HG03064 (cell line): ENCODE measurements around the gene METTL16.
"Not testable (repeated sequence)": the region's sequence is repeated elsewhere in the genome, so short reads cannot be mapped to it uniquely, and the experiment has no call there.

Source experiments
- ATAC-seq: cut with Tn5 transposase; IDR thresholded peaks from one replicate; pipeline ENCODE4 v1.9.1; 2021; ENCODE audit warnings: low read depth; ENCODE audit not compliant: unreplicated experiment

Gene METTL16

GRCh38 chr17:2453866-2454265 lies 57.8 kb downstream of the METTL16 start:
- ATAC-seq, result no peak

DNA sequence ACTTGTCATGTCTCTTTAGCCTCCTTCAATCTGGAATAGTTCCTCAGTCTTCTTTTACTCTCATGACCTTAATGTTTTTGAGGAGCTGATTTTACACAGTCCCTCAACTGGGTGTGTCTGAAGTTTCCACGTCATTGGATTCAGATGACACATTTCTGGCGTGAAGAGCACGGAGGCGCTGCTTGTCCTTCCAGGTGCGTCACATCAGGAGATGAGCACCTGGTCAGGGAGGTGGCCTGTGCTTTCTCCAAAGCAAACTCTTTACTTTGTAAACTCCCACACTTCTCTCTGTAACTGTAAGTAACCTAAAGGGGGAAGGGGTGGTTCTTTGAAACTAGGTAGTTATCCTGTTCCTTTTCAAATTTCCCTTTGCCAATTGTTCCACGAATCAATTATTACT lies 58.4 kb downstream of the METTL16 start:
- ATAC-seq, result no peak

- no peak for ATAC-seq
Observed at GRCh38 chr17:2452216-2452750, 59.4 kb downstream of the METTL16 start.

DNA sequence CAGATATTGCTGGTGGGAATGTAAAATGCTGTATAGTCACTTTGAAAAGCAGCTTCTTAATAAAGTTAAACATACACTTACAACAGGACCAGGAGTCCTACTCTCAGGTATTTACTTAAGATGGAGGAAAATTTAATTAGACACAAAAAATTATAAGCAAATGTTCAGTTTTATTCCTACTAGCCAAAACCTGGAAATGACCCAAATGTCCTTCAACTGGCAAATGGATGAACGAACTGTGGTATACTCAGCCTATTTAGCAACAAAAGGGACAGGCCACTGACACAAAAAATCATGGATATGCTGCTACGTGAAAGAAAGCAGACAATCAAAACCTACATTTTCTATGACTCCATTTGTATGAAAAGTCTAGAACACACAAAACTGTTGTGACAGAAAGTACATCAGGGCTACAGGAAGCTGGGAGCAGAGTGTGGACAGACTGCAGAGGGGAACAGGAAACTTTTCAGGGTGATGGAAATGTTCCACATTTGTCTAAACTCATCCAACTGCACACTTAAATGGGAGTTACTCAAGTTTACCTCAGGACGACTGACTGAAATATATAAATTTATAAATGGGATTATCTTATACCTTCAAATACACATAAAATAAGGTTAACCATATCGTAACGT lies 61.6 kb downstream of the METTL16 start:
- no peak for ATAC-seq

- ATAC-seq, result no peak
Observed at GRCh38 chr17:2449486-2449885, 62.2 kb downstream of the METTL16 start.

- not testable (repeated sequence) for ATAC-seq
Observed at GRCh38 chr17:2447479-2447878, 64.2 kb downstream of the METTL16 start.

GRCh38 chr17:2445638-2446037 lies 66.0 kb downstream of the METTL16 start:
- no peak for ATAC-seq

DNA sequence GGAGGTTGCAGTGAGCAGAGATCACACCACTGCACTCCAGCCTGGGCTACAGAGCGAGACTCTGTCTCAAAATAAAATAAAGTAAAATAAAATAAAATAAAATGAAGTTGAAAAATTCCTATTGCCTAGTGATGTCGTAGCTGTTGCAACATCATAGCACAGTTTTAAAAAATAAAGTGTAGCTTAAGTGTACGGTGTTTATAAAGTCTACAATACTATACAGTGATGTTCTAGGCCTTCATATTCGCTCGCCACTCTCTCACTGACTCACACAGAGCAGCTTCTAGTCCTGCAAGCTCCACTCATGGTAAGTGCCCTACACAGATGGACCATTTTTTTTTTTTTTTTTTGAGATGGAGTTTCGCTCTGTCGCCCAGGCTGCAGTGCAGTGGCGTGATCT lies 67.3 kb downstream of the METTL16 start:
- no peak for ATAC-seq

DNA sequence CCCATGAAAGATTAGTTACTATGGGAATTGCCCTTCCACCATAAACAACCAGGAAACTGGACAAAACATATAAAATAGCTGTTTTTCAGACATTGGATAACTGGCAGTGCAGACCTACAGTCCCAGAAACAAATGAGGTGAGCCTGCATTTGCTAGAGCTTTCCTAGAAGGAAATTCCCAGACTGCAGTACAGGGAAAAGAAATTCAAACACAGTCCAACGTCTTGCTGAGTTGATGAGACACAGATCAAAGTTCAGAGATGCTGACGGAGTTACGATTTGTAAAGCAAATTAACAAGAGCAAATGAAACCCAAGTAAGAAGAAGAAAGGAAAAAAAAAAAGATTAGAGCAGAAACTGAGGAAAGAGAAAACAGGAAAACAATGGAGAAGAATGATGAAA lies 69.5 kb downstream of the METTL16 start:
- ATAC-seq, result no peak

- ATAC-seq, result no peak
Observed at GRCh38 chr17:2440930-2441329, 70.8 kb downstream of the METTL16 start.

DNA sequence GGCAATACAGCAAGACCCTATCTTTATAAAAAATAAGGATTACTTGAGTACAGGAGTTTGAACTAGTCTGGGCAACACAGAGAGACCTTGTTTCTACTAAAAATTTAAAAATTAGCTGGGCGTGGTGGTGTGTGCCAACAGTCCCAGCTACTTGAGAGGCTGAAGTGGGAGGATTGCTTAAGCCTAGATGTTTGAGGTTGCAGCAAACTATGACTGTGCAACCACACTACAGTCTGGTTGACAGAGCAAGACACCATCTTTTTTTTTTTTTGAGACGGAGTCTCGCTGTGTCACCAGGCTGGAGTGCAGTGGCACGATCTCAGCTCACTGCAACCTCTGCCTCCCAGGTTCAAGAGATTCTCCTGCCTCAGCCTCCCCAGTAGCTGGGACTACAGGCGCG lies 71.7 kb downstream of the METTL16 start:
- not testable (repeated sequence) for ATAC-seq

- no peak for ATAC-seq
Observed at GRCh38 chr17:2438823-2439222, 72.9 kb downstream of the METTL16 start.

DNA sequence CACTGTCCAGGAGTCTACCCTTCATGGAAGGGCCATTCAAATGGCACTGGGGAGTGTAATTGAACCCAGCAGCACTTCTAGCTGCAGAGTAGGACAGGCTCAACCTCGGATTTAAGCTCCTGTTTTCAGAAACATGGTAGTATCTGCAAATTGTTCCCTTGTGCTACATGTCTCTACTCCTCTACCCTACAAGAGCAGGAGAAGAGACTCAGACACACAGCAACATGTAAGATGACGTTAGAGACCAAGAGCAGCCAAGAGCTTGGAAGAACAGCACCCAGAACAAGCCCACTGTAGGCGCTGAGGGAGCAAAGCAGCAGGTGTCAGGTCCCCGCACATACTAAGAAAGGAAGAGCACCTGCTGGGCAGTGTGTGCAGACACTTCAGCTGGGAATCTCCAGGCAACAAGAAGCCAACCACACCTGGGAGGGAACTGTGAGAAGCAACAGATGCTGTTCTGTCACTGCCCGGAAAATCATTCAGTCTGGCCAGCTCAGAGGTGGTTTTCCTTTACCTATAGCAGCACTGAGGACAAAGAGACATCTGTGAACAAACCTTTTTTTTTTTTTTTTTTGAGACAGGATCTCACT lies 75.3 kb downstream of the METTL16 start:
- no peak for ATAC-seq

DNA sequence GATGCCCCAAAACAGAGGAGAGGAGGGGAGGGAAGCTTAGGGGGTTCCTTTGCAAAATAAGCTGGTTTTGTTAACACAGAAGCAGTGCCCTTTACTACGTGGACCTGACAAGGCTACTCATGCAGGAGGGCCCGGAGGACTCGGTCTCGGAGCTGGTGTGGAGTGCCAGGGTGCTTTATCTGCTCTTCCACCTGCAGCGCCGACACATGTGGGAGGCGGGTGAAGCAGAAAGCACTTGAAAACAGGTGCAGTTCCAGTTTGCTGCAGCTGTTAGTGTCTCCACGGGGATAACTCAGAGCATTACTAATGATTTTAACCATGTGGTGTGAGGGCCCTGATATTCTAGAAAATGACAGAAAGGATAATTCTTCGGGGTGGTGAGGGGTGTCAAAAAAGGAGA lies 75.8 kb downstream of the METTL16 start:
- no peak for ATAC-seq

DNA sequence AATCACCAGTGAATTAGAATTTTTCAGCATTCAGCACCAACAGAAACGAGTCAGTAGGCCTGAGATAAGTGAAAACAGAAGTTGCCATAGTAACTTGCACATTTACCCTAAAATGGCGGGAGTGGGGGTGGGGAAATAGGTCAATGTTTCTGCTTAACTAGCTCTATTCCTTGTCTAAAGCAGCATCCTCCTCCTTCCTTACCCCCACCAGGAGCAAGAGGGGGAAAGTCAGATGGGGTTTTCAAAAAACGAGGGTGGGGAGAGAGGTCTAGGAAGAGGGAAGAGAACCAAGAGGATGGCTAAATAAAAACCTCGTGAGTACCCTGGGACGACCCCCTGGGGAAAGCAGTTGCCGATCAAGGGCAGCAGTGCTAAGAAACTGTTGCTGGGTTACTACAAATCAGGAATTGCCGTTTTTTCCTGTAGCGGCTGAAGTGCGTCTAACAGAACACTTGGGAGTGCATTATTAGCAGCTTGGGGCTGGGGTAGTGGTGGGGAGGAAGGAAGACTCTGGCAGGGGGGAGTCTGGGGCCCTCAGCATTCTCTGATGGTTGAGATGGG lies 76.4 kb downstream of the METTL16 start:
- no peak for ATAC-seq

GRCh38 chr17:2433696-2434095 lies 78.0 kb downstream of the METTL16 start:
- no peak for ATAC-seq

DNA sequence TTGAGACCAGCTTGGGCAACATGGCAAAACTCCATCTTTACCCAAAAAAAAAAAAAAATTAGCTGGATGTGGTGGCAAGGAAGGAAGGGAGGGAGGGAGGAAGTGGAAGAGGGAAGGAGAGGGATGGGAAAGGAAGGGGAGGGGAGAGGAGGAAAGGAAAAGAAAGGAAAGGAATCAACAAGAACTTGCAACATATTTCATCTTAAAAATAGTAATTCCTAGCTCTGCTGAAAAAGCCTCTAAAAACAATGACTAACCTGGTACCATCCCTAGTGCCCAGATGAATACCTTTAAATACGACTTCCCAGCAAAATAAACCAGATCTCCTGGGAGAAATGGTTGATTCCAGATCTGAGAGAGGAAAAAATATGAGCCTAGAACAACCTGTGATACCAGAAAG lies 83.8 kb downstream of the METTL16 start:
- no peak for ATAC-seq

GRCh38 chr17:2427215-2427614 lies 84.5 kb downstream of the METTL16 start:
- ATAC-seq, result no peak

DNA sequence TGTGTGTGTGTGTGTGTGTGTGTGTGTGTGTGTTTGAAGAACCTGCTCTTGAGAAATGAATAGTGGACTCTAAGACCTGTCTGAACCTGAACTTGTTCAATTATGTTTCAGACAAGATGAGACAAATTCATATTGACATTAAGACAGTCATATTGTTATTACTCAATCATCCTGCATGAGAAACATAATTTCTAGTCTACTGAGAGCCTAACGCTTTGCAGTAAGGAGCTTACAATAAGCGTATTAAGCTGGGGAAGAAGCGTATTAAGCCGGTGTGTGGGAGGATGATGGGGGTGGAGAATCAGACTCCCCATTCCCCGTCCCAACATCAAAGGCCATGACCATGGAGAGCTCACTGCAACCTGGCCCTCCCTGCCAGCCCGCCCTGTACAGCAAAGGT lies 88.4 kb downstream of the METTL16 start:
- no peak for ATAC-seq

DNA sequence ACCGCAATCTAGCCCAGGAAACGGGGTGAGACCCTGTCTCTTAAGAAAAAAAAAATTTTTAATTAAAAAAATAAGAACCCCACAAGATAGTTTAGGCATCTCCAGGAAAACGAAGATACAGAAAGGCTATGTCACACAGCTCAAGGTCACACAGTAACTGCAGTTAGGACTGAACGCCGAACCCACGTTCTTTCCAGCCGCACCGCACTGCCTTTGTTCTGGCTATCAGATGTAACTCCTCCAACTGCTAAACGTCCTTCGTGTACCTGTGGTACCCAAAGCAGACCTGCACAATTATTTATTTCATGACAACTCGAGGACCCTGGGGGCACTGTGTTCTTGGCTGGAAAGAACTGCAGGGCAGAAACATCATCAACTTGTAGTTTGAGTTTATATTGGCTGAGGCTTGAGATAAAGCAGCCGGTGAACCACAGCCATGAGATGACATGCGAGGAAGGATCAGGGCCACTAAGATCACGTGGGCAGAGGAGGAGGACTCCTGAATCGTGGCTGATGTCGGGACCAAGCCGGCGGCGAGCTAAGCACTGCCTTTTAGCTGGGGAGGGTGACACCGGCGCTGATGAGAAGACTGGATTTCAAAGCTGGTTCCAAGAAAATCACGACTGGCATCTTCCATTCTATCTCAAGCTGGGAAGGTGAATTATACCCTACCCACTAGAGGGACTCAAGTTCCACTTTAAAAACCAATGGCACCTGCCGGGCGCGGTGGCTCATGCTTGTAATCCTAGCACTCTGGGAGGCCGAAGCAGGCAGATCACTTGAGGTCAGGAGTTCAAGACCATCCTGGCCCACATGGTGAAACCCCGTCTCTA lies 90.2 kb downstream of the METTL16 start:
- ATAC-seq, result no peak

DNA sequence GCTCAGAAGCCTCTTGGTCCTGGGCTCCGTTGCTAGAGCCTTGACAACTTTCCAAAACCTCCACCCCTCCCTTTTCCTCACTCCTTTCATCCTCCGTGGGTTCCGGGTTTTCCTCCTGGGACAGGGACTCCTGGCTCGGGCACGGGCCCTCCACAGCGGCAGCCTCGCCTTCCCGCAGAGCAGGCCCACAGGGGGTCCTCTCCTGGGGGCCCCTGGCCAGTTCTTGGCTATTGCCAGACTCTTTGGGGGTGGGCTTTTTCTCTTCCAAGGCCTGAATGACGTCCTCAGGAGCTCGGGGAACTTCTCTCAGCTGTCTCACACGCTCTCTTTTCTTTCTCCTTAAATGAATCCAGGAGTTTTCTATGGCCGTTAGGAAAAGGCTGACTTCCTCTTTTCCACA lies 91.5 kb downstream of the METTL16 start:
- ATAC-seq, result no peak
